Coronary artery (tissue), 2 donors: ENCODE measurements around the gene ZNF442.

Experiments used
- DNase-seq: peaks from one replicate; pipeline ENCODE4 v3.0.0-alpha.2; 2017; ENCODE audit warnings: low spot score
- H3K27ac ChIP-seq, 2 donors: fragments of 200-600 bp; sonication (generic); one replicate each; pipeline ENCODE4 v1.5.1; 2016 to 2019
- H3K4me3 ChIP-seq: fragments of 200-600 bp; sonication (generic); 2 replicates; pipeline ENCODE4 v1.5.1; 2016; ENCODE audit warnings: mild to moderate bottlenecking, moderate library complexity
- CTCF ChIP-seq: fragments of 200-600 bp; sonication (generic); IDR thresholded peaks from one replicate; pipeline ENCODE4 v1.5.1; 2019; ENCODE audit warnings: antibody characterized with exemption

The ZNF442 gene

DNA sequence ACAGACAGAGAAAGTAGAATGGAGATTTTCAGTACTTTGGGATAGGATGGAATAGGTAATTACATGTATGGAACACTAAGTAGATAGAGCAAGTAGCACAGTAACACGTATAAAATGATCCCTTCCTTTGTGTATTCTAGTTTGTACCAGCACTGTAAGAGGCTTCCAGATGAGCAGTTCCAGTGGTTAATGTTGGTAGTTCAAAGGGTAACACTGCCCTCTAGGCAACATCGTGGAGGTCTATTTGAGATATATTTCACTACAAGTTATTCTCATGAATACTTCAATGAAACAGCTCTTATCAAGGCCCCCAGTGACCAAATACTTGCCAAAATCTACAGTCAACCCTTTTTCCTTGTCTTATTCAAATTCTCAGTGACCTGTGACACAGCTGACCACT, 18.6 kb downstream of the ZNF442 start:
- Histone ChIP-seq H3K27ac (no peak overlapping the region), H3K4me3 (no peak overlapping the region)
- TF ChIP-seq CTCF: no peak
- DNase-seq: no peak

DNA sequence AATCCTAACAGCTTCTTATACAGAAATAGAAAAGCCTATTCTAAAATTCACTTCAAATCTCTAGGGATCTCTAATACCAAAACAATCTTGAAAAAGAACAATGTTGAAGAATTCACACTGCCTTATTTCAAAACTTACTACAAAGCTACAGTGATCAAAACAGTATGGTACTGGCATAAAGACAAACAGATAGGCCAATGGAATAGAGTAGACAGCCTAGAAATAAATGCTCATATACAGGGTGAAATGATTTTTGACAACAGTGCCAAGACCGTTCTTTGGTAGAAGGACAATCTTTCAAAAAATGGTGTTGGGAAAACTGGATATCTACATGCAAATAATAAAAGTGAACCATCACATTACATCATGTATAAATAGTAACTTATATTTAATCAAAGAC, 20.3 kb downstream of the ZNF442 start:
- no peak for DNase-seq
- no peak for TF ChIP-seq CTCF
- no peak overlapping the region for H3K4me3 ChIP-seq
- H3K27ac ChIP-seq: no peak overlapping the region

- peak within 1 kb of the TSS; percentile 90 for H3K4me3 ChIP-seq
- peak within 1 kb of the TSS; percentile 90 to 95 for H3K27ac ChIP-seq
- peak; percentile 98 for DNase-seq
- TF ChIP-seq CTCF: no peak
These were observed 32.0 kb downstream of the ZNF442 start, which contains the start of gene ZNF563 for GRCh38 chr19:12333162-12334159. ZNF563 (minus strand) TSS chr19:12333633; CDS start chr19:12333482, 151 bp downstream.

DNA sequence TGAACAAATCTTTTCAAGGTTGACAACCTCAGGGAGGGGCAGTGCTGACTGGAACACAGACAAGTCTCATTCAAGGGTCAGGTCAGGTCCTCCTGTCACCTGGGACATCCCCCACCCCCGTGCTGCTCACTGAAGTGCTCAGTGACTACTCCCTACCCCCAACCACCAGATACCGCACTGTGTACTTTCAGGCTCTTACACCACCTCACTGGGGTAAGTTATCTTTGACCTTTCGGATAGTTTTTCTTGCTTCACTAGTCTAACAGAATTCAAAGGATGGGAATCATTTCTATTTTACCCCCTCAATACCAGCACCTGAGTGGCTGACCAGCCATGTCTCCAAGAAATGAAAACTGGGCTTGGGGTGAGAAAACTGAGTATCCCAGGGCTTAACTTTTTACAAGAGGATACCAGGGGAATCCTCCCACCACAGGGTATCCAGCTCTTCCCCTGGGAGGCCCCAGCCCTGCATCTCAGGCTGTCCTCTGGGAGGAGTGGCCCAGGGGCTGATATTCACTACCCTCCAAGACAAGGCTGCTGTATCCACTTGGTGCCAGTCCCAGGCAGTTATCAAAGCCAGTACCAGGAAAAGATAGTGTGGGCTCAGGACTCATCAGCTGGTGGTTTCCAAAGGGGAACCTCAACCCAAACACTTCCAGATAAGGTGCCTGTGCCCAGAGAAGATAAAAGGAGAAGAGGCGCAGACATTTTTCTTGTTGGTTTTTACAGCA, 34.1 kb downstream of the ZNF442 start:
- no peak for DNase-seq
- TF ChIP-seq CTCF: no peak
- H3K27ac ChIP-seq: no peak overlapping the region
- H3K4me3 ChIP-seq: no peak overlapping the region

GRCh38 chr19:12330340-12330739, 35.1 kb downstream of the ZNF442 start:
- no peak overlapping the region for H3K4me3 ChIP-seq
- no peak for TF ChIP-seq CTCF
- no peak for DNase-seq
- H3K27ac ChIP-seq: no peak overlapping the region

DNA sequence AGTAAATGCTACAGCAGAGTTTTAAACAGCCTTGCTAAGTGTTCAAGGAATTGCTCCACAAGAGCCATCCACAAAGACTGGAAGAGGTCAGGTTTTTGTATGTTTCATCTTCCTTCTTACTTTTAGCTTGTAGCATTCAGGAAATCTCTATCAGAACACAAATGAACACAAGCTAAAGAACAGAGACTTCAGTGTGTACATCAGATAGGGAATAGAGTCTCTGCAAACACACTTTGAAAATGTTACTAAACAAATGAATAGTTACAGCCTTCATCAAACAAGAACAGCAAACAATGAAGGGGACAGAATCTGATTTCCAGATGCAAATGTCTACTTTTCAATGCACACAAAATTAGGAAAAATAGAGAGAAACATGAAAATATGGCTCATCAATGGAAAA, 39.8 kb downstream of the ZNF442 start:
- TF ChIP-seq CTCF: no peak
- Histone ChIP-seq H3K27ac (no peak overlapping the region), H3K4me3 (no peak overlapping the region)
- no peak for DNase-seq
